ENCODE measurements around the gene NETO2. TPM values are rescaled to one million over a fixed set of nuclear protein-coding genes. Genes with fewer than 3 reads are reported as not detected.
"Not testable (repeated sequence)": the region's sequence is repeated elsewhere in the genome, so short reads cannot be mapped to it uniquely, and the experiment has no call there.

NETO2 gene
- total RNA-seq, 5 donors from 2014 or later (not counting 1 experiment from before 2014, with no cell fraction given), result 1.4 to 4.1 (median 2.1) TPM

GRCh38 chr16:47139561-47140185, 4.1 kb downstream of the NETO2 start:
- H3K4me3 Mint-ChIP-seq, result no peak overlapping the region
- H3K27ac Mint-ChIP-seq, result peak overlapping the region; percentile 50 to 52
- H3K36me3 Mint-ChIP-seq, result no peaks in the 10 kb centered on the region
- Histone ChIP-seq H3K4me1 (ENCODE audit: control insufficient read depth in 1 of 2, extremely low read depth in 1 of 2, insufficient read depth in 2 of 2, low read length in 2 of 2) (peaks cover 8 to 17% of the 10 kb centered on the region in 2 experiments), H3K36me3 (ENCODE audit: control insufficient read depth in 2 of 2, extremely low read depth in 1 of 2, insufficient read depth in 1 of 2, low read length in 1 of 2) (no peaks in the 10 kb centered on the region), H3K4me3 (ENCODE audit: control insufficient read depth in 1 of 2, extremely low read depth in 1 of 2, low read length in 1 of 2) (no peak overlapping the region), H3K9me3 (no peaks in the 10 kb centered on the region), H3K27ac (ENCODE audit: low read length) (no peak overlapping the region), H3K27me3 (replicated peaks in 1 of 2; ENCODE audit: control insufficient read depth in 2 of 2, extremely low read depth in 1 of 2, insufficient read depth in 2 of 2, low read length in 1 of 2) (peaks cover 0 to 8% of the 10 kb centered on the region in 2 experiments)
- H3K9me3 Mint-ChIP-seq, result no peaks in the 10 kb centered on the region
- peaks cover 13 to 26% (median 15%) of the 10 kb centered on the region in 3 donors for H3K4me1 Mint-ChIP-seq
- no peak for DNase-seq
- CTCF ChIA-PET, result interaction anchor here in 1 of 2 donors (1.4 kb wide), 1 partner anchor 1025 kb away, joined by 4 read pairs; no protein-coding TSS in a partner anchor
- no peak for ATAC-seq (replicated peaks in 1 of 4)
- no CpG with 5 or more reads among the region's 3 CpGs for WGBS (ENCODE audit: insufficient coverage)
- peaks cover 8 to 16% of the 10 kb centered on the region in 2 donors for H3K27me3 Mint-ChIP-seq
- POLR2A ChIA-PET, result no interaction called here

- DNase-seq; H3K27ac Mint-ChIP-seq; H3K4me3 Mint-ChIP-seq; ATAC-seq (replicated peaks in 1 of 4); H3K4me3 ChIP-seq (ENCODE audit: control insufficient read depth in 1 of 2, extremely low read depth in 1 of 2, low read length in 1 of 2); H3K4me1 ChIP-seq (ENCODE audit: control insufficient read depth in 1 of 2, extremely low read depth in 1 of 2, insufficient read depth in 2 of 2, low read length in 2 of 2); H3K9me3 Mint-ChIP-seq; H3K27ac ChIP-seq (ENCODE audit: low read length); H3K36me3 Mint-ChIP-seq; POLR2A ChIA-PET; H3K27me3 ChIP-seq (replicated peaks in 1 of 2; ENCODE audit: control insufficient read depth in 2 of 2, extremely low read depth in 1 of 2, insufficient read depth in 2 of 2, low read length in 1 of 2); H3K36me3 ChIP-seq (ENCODE audit: control insufficient read depth in 2 of 2, extremely low read depth in 1 of 2, insufficient read depth in 1 of 2, low read length in 1 of 2); H3K9me3 ChIP-seq: not testable (repeated sequence)
- CTCF ChIA-PET, result interaction anchor here in 1 of 2 donors (0.6 kb wide), 1 partner anchor 1016 kb away, joined by 4 read pairs; no protein-coding TSS in a partner anchor
- WGBS (ENCODE audit: insufficient coverage), result 87% methylated on average over 3 of the region's 9 CpGs
- Mint-ChIP-seq H3K27me3 (peaks cover 4 to 11% of the 10 kb centered on the region in 2 donors), H3K4me1 (peaks cover 12 to 21% (median 12%) of the 10 kb centered on the region in 3 donors)
Observed at GRCh38 chr16:47137925-47138324, 5.8 kb downstream of the NETO2 start.

- no peaks in the 10 kb centered on the region for H3K4me1 ChIP-seq (ENCODE audit: control insufficient read depth in 1 of 2, extremely low read depth in 1 of 2, insufficient read depth in 2 of 2, low read length in 2 of 2)
- H3K36me3 Mint-ChIP-seq, result no peaks in the 10 kb centered on the region
- DNase-seq, result peak in 2 of 35 experiments; percentile 17 to 28
- H3K9me3 ChIP-seq, result no peaks in the 10 kb centered on the region
- no peak overlapping the region for H3K4me3 Mint-ChIP-seq
- H3K36me3 ChIP-seq (ENCODE audit: control insufficient read depth in 2 of 2, extremely low read depth in 1 of 2, insufficient read depth in 1 of 2, low read length in 1 of 2), result no peaks in the 10 kb centered on the region
- H3K9me3 Mint-ChIP-seq, result no peaks in the 10 kb centered on the region
- peaks cover 0 to 2% of the 10 kb centered on the region in 2 donors for H3K27me3 Mint-ChIP-seq
- H3K27ac Mint-ChIP-seq, result peak overlapping the region in 1 of 2 donors; percentile 40
- peaks cover 0 to 9% (median 0%) of the 10 kb centered on the region in 3 donors for H3K4me1 Mint-ChIP-seq
- peak; percentile 40 to 81 (median 58) for ATAC-seq (replicated peaks in 1 of 4)
- CTCF ChIA-PET, result interaction anchor here (0.6 kb wide), 3 partner anchors 25 to 99 kb away, joined by 3 to 9 read pairs (median 7); no protein-coding TSS in a partner anchor
- POLR2A ChIA-PET, result interaction anchor here in 1 of 2 donors (0.5 kb wide), 1 partner anchor 319 kb away, joined by 3 read pairs; no protein-coding TSS in a partner anchor
- H3K4me3 ChIP-seq (ENCODE audit: control insufficient read depth in 1 of 2, extremely low read depth in 1 of 2, low read length in 1 of 2), result no peak overlapping the region
- H3K27me3 ChIP-seq (replicated peaks in 1 of 2; ENCODE audit: control insufficient read depth in 2 of 2, extremely low read depth in 1 of 2, insufficient read depth in 2 of 2, low read length in 1 of 2), result no peaks in the 10 kb centered on the region
- 78% methylated on average over 3 of the region's 8 CpGs for WGBS (ENCODE audit: insufficient coverage)
- H3K27ac ChIP-seq (ENCODE audit: low read length), result no peak overlapping the region
Observed at GRCh38 chr16:47136099-47136842, 7.5 kb downstream of the NETO2 start.

GRCh38 chr16:47134550-47134949, 9.2 kb downstream of the NETO2 start:
- ChIA-PET POLR2A (interaction anchor here in 1 of 2 donors (0.5 kb wide), 1 partner anchor 1236 kb away, joined by 4 read pairs; no protein-coding TSS in a partner anchor), CTCF (interaction anchor here in 1 of 2 donors (0.6 kb wide), 1 partner anchor 1030 kb away, joined by 3 read pairs; no protein-coding TSS in a partner anchor)
- Mint-ChIP-seq H3K4me3 (no peak overlapping the region), H3K4me1 (peaks cover 0 to 9% (median 0%) of the 10 kb centered on the region in 3 donors), H3K9me3 (no peaks in the 10 kb centered on the region), H3K36me3 (no peaks in the 10 kb centered on the region), H3K27me3 (no peaks in the 10 kb centered on the region), H3K27ac (no peak overlapping the region)
- no peak for DNase-seq
- no peak for ATAC-seq (replicated peaks in 1 of 4)
- Histone ChIP-seq H3K27me3 (replicated peaks in 1 of 2; ENCODE audit: control insufficient read depth in 2 of 2, extremely low read depth in 1 of 2, insufficient read depth in 2 of 2, low read length in 1 of 2) (no peaks in the 10 kb centered on the region), H3K4me3 (ENCODE audit: control insufficient read depth in 1 of 2, extremely low read depth in 1 of 2, low read length in 1 of 2) (no peak overlapping the region), H3K4me1 (ENCODE audit: control insufficient read depth in 1 of 2, extremely low read depth in 1 of 2, insufficient read depth in 2 of 2, low read length in 2 of 2) (no peaks in the 10 kb centered on the region), H3K27ac (ENCODE audit: low read length) (no peak overlapping the region), H3K36me3 (ENCODE audit: control insufficient read depth in 2 of 2, extremely low read depth in 1 of 2, insufficient read depth in 1 of 2, low read length in 1 of 2) (no peaks in the 10 kb centered on the region), H3K9me3 (no peaks in the 10 kb centered on the region)
- 100% methylated on average over 2 of the region's 4 CpGs for WGBS (ENCODE audit: insufficient coverage)

GRCh38 chr16:47132308-47132707, 11.4 kb downstream of the NETO2 start:
- CTCF ChIA-PET, result interaction anchor here (0.5 to 2.1 kb wide), 2 partner anchors 9 to 1498 kb away, joined by 3 to 6 read pairs; no protein-coding TSS in a partner anchor

GRCh38 chr16:47129755-47130435, 13.8 kb downstream of the NETO2 start:
- H3K4me3 ChIP-seq (ENCODE audit: control insufficient read depth in 1 of 2, extremely low read depth in 1 of 2, low read length in 1 of 2), result no peak overlapping the region
- H3K4me1 ChIP-seq (ENCODE audit: control insufficient read depth in 1 of 2, extremely low read depth in 1 of 2, insufficient read depth in 2 of 2, low read length in 2 of 2), result no peaks in the 10 kb centered on the region
- no peak overlapping the region for H3K27ac Mint-ChIP-seq
- no peaks in the 10 kb centered on the region for H3K36me3 ChIP-seq (ENCODE audit: control insufficient read depth in 2 of 2, extremely low read depth in 1 of 2, insufficient read depth in 1 of 2, low read length in 1 of 2)
- peaks cover 4% of the 10 kb centered on the region for H3K36me3 Mint-ChIP-seq
- WGBS (ENCODE audit: insufficient coverage), result 70% methylated on average over 4 of the region's 7 CpGs
- no peaks in the 10 kb centered on the region for H3K4me1 Mint-ChIP-seq
- no peaks in the 10 kb centered on the region for H3K9me3 ChIP-seq
- H3K27me3 Mint-ChIP-seq, result peaks cover 4% of the 10 kb centered on the region in 2 donors
- no peak overlapping the region for H3K27ac ChIP-seq (ENCODE audit: low read length)
- CTCF ChIA-PET, result no interaction called here
- no peaks in the 10 kb centered on the region for H3K9me3 Mint-ChIP-seq
- no peak overlapping the region for H3K4me3 Mint-ChIP-seq
- ATAC-seq (replicated peaks in 1 of 4) (no peak), DNase-seq (no peak)
- no peaks in the 10 kb centered on the region for H3K27me3 ChIP-seq (replicated peaks in 1 of 2; ENCODE audit: control insufficient read depth in 2 of 2, extremely low read depth in 1 of 2, insufficient read depth in 2 of 2, low read length in 1 of 2)
- POLR2A ChIA-PET, result interaction anchor here in 1 of 2 donors (0.6 kb wide), 1 partner anchor 168 kb away, joined by 3 read pairs; no protein-coding TSS in a partner anchor

More at GRCh38 chr16:47132308-47132707, 11.4 kb downstream of the NETO2 start:
- Mint-ChIP-seq H3K4me3 (no peak overlapping the region), H3K27ac (no peak overlapping the region), H3K4me1 (peaks cover 0 to 7% (median 0%) of the 10 kb centered on the region in 3 donors), H3K27me3 (peaks cover 0 to 4% of the 10 kb centered on the region in 2 donors), H3K9me3 (no peaks in the 10 kb centered on the region), H3K36me3 (peaks cover 2% of the 10 kb centered on the region)
- Histone ChIP-seq H3K27ac (ENCODE audit: low read length) (no peak overlapping the region), H3K36me3 (ENCODE audit: control insufficient read depth in 2 of 2, extremely low read depth in 1 of 2, insufficient read depth in 1 of 2, low read length in 1 of 2) (no peaks in the 10 kb centered on the region), H3K9me3 (no peaks in the 10 kb centered on the region), H3K4me1 (ENCODE audit: control insufficient read depth in 1 of 2, extremely low read depth in 1 of 2, insufficient read depth in 2 of 2, low read length in 2 of 2) (no peaks in the 10 kb centered on the region), H3K27me3 (replicated peaks in 1 of 2; ENCODE audit: control insufficient read depth in 2 of 2, extremely low read depth in 1 of 2, insufficient read depth in 2 of 2, low read length in 1 of 2) (no peaks in the 10 kb centered on the region), H3K4me3 (ENCODE audit: control insufficient read depth in 1 of 2, extremely low read depth in 1 of 2, low read length in 1 of 2) (no peak overlapping the region)
- DNase-seq (peak in 1 of 35 experiments; percentile 10), ATAC-seq (replicated peaks in 1 of 4) (no peak)
- POLR2A ChIA-PET, result no interaction called here

All from T-cell (primary cell).